CD4-positive, alpha-beta T cell (primary cell): ENCODE data around the gene RNF212. TPM values are rescaled to one million over a fixed set of nuclear protein-coding genes. Genes with fewer than 3 reads are reported as not detected.

ENCODE experiments used
- ATAC-seq: fragments of 200-7000 bp; cut with Tn5 transposase; one replicate; pipeline ENCODE4 v1.10.0; 2022; ENCODE audit warnings: mild to moderate bottlenecking; ENCODE audit not compliant: poor library complexity
- CTCF ChIA-PET: fragments of 350-600 bp; sonication (Branson Sonifier 250); formaldehyde crosslinking; loops from one replicate; lab custom pipeline; 2021; ENCODE audit warnings: antibody characterized with exemption, inconsistent platforms; lab: Charles Lee
- POLR2A ChIA-PET: fragments of 350-600 bp; sonication (Branson Sonifier 250); formaldehyde crosslinking; loops from one replicate; lab custom pipeline; 2021; ENCODE audit warnings: antibody characterized with exemption, inconsistent platforms; lab: Charles Lee
- DNase-seq, 14 experiments: peaks; one replicate each; pipeline ENCODE4 v3.0.0-alpha.2; 2013 to 2020; ENCODE audit warnings: mixed read lengths in 2 of 14
- H3K27ac ChIP-seq, 2 donors: one replicate each; pipeline versions ENCODE4 v1.5.1 to v1.7.0; 2013; ENCODE audit warnings: low read length in 2 of 2, low read depth in 1 of 2, mild to moderate bottlenecking in 1 of 2
- H3K27me3 ChIP-seq, 2 experiments: 1 replicate in 1 of 2; 2 replicates in 1 of 2; pipeline versions ENCODE4 v1.6.1 to v1.7.0; 2013; ENCODE audit warnings: low read length in 2 of 2, control low read depth in 1 of 2, mild to moderate bottlenecking in 1 of 2, moderate library complexity in 1 of 2; ENCODE audit not compliant: insufficient read depth in 2 of 2, control insufficient read depth in 1 of 2
- H3K36me3 ChIP-seq: one replicate; pipeline ENCODE4 v1.6.1; 2013; ENCODE audit warnings: low read length, control low read depth; ENCODE audit not compliant: insufficient read depth
- H3K4me1 ChIP-seq: one replicate; pipeline ENCODE4 v1.6.1; 2013; ENCODE audit warnings: low read length, control low read depth; ENCODE audit not compliant: insufficient read depth
- H3K4me3 ChIP-seq: one replicate; pipeline ENCODE4 v1.5.1; 2013; ENCODE audit warnings: mild to moderate bottlenecking, low read length, moderate library complexity
- H3K9me3 ChIP-seq, 2 experiments: 1 replicate in 1 of 2; 2 replicates in 1 of 2; pipeline versions ENCODE4 v1.6.1 to v1.7.0; 2013; ENCODE audit warnings: low read length in 2 of 2, mild to moderate bottlenecking in 2 of 2, control low read depth in 1 of 2, moderate library complexity in 1 of 2; ENCODE audit not compliant: control insufficient read depth in 1 of 2, insufficient read depth in 1 of 2
- H3K27ac Mint-ChIP-seq: one replicate; pipeline ENCODE4 v1.8.0; 2020; ENCODE audit warnings: mixed read lengths
- H3K27me3 Mint-ChIP-seq: one replicate; pipeline ENCODE4 v1.8.0; 2021; ENCODE audit warnings: mixed read lengths
- H3K36me3 Mint-ChIP-seq: one replicate; pipeline ENCODE4 v1.8.0; 2021; ENCODE audit warnings: low read depth, mixed read lengths
- H3K4me1 Mint-ChIP-seq: one replicate; pipeline ENCODE4 v1.8.0; 2021; ENCODE audit warnings: low read depth, mixed read lengths
- H3K4me3 Mint-ChIP-seq: one replicate; pipeline ENCODE4 v1.8.0; 2020; ENCODE audit warnings: mild to moderate bottlenecking, mixed read lengths
- H3K9me3 Mint-ChIP-seq: one replicate; pipeline ENCODE4 v1.8.0; 2020; ENCODE audit warnings: mixed read lengths
- intact Hi-C, 2 experiments: fragments of 100-400 bp; cut with DNase I in 1 of 2; cut with micrococcal nuclease in 1 of 2; formaldehyde crosslinking; loops; one replicate each; pipeline versions ENCODE4 v1.15.1 to v1.9.0; 2023 to 2025; cut with DNase I, micrococcal nuclease
- total RNA-seq, 174 experiments: library from RNA in 2 of 174; stranded (reverse) in 2 of 174; gene quantifications; one replicate each; pipeline ENCODE4 v1.2.3 and lab custom pipeline; 2021 to 2026
- TF ChIP-seq, protein P1 (sequence below): fragments of 200-600 bp; IDR thresholded peaks from one replicate; pipeline ENCODE4 v1.8.0; 2022; ENCODE audit warnings: antibody characterized with exemption, mild to moderate bottlenecking

The RNF212 gene
- total RNA-seq, 2 experiments from 2014 or later: 5.6 to 8.3 TPM

DNA sequence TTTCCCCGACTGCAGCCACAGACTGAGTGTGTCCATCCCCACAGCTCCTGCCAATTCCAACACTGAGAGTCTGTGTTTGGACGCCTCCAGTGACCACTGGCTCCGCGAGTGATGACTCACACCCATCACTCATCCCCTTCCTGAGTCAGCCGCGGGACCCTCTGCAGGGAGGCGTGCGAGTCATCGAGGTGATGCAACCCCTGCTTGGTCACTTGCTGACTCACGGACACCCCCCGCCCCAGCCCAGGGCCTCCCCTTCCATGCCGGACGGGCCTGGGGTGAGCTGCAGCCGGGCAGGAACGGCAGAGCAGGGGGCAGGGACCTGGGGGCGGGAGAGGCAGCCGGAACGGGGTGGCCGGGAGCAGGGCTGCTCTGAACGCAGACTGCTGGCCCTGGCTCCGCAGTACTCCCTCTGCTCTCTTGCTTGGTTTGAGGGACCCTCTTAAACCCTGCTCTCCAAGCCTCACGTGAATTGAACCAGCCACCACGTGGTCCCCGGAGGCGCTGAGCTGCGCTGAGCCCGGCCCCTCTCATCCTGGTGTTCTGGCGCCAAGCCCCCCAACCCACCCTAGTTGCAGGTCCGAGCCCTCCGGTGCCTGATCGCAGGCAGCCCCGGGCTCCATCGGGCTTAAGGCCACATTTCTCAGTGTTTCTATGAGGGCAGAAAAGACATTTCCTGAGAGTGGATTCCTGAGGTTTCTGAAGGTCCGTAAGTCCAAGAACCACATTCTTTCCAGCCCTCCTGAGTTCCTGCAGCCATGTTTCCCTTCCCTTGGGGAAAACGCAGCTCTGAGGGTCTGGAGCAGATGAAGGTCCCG lies 69.5 kb downstream of the RNF212 start:
- H3K4me1 ChIP-seq: peaks cover 2% of the 10 kb centered on the region
- peaks cover 27 to 33% of the 10 kb centered on the region in 2 experiments for H3K27me3 ChIP-seq
- H3K36me3 ChIP-seq: no peaks in the 10 kb centered on the region
- TF ChIP-seq, protein P1, sequence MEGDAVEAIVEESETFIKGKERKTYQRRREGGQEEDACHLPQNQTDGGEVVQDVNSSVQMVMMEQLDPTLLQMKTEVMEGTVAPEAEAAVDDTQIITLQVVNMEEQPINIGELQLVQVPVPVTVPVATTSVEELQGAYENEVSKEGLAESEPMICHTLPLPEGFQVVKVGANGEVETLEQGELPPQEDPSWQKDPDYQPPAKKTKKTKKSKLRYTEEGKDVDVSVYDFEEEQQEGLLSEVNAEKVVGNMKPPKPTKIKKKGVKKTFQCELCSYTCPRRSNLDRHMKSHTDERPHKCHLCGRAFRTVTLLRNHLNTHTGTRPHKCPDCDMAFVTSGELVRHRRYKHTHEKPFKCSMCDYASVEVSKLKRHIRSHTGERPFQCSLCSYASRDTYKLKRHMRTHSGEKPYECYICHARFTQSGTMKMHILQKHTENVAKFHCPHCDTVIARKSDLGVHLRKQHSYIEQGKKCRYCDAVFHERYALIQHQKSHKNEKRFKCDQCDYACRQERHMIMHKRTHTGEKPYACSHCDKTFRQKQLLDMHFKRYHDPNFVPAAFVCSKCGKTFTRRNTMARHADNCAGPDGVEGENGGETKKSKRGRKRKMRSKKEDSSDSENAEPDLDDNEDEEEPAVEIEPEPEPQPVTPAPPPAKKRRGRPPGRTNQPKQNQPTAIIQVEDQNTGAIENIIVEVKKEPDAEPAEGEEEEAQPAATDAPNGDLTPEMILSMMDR: no peak
- no peak overlapping the region for H3K27ac ChIP-seq
- no peak overlapping the region for H3K4me3 ChIP-seq
- no peak for ATAC-seq
- no peaks in the 10 kb centered on the region for H3K36me3 Mint-ChIP-seq
- H3K4me3 Mint-ChIP-seq: no peak overlapping the region
- H3K27me3 Mint-ChIP-seq: peaks cover 38% of the 10 kb centered on the region
- peaks cover 0 to 18% of the 10 kb centered on the region in 2 experiments for H3K9me3 ChIP-seq
- intact Hi-C loops: no loop called here
- ChIA-PET CTCF (no interaction called here), POLR2A (no interaction called here)
- no peak overlapping the region for H3K27ac Mint-ChIP-seq
- no peaks in the 10 kb centered on the region for H3K4me1 Mint-ChIP-seq
- peak in 4 of 14 experiments; percentile 4 to 76 (median 44) for DNase-seq
- H3K9me3 Mint-ChIP-seq: no peaks in the 10 kb centered on the region

DNA sequence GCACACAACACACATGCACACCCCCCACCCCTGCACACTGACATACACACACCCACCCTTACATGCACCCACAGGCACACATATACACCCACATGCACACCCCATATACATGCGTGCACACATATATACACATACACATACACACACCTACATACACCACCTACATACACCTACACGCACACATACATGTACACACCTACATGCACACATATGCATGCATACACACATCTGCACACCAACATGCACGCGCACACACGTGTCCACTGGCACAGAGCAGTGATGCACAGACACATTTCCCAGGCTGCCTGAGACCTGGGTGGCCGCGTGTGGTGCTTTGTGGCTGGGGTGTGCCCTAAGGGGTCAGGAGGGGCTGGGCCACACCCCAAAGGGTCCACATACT lies 70.2 kb downstream of the RNF212 start:
- no peak for ATAC-seq
- no peaks in the 10 kb centered on the region for H3K4me1 Mint-ChIP-seq
- Histone ChIP-seq H3K9me3 (peaks cover 0 to 15% of the 10 kb centered on the region in 2 experiments), H3K36me3 (no peaks in the 10 kb centered on the region), H3K27me3 (peaks cover 27 to 33% of the 10 kb centered on the region in 2 experiments), H3K4me1 (peaks cover 2% of the 10 kb centered on the region), H3K27ac (no peak overlapping the region), H3K4me3 (no peak overlapping the region)
- ChIA-PET CTCF (no interaction called here), POLR2A (no interaction called here)
- no peak for DNase-seq
- H3K36me3 Mint-ChIP-seq: no peaks in the 10 kb centered on the region
- peaks cover 33% of the 10 kb centered on the region for H3K27me3 Mint-ChIP-seq
- H3K9me3 Mint-ChIP-seq: no peaks in the 10 kb centered on the region
- H3K27ac Mint-ChIP-seq: no peak overlapping the region
- H3K4me3 Mint-ChIP-seq: no peak overlapping the region
- intact Hi-C loops: no loop called here
- TF ChIP-seq, protein P1: no peak

DNA sequence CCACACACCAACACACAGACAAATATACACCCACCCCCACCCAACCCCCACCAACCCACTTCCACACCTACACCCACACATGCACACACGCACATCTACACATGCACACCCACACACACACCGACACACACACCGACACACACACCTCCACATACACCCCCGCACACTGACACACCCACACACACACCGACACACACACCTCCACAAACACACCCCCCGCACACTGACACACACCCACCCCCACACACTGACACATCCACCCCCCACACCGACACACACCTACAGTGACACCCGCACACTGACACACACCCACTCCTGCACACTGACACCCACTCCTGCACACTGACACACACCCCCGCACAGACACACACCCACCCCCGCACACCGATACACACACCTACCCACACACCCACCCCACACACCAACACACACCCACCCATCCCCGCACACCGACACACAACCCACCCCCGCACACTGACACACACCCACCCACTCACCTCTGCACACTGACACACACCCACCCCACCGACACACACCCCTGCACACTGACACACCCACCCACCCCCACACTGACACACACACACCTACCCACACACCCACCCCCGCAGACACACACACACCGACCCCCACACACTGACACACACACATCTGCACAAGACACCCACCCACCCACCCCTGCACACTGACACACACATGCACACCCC lies 70.9 kb downstream of the RNF212 start:
- H3K27me3 ChIP-seq: peaks cover 23 to 28% of the 10 kb centered on the region in 2 experiments
- intact Hi-C loops: no loop called here
- peaks cover 0 to 9% of the 10 kb centered on the region in 2 experiments for H3K9me3 ChIP-seq
- no peaks in the 10 kb centered on the region for H3K36me3 Mint-ChIP-seq
- no peaks in the 10 kb centered on the region for H3K4me1 Mint-ChIP-seq
- no peaks in the 10 kb centered on the region for H3K36me3 ChIP-seq
- H3K4me3 Mint-ChIP-seq: no peak overlapping the region
- no peak overlapping the region for H3K27ac ChIP-seq
- ChIA-PET CTCF (no interaction called here), POLR2A (no interaction called here)
- H3K27me3 Mint-ChIP-seq: peaks cover 26% of the 10 kb centered on the region
- TF ChIP-seq, protein P1: no peak
- H3K27ac Mint-ChIP-seq: no peak overlapping the region
- no peaks in the 10 kb centered on the region for H3K9me3 Mint-ChIP-seq
- DNase-seq (no peak), ATAC-seq (no peak)
- H3K4me1 ChIP-seq: peaks cover 2% of the 10 kb centered on the region
- H3K4me3 ChIP-seq: no peak overlapping the region
